GM15510 (cell line): ENCODE measurements around the gene DAPK1.

Source experiments
- POLR2A ChIP-seq: IDR thresholded peaks from 3 replicates; pipeline ENCODE4 v1.6.1; 2011; ENCODE audit warnings: borderline replicate concordance; ENCODE audit not compliant: insufficient read length; ENCODE audit errors: extremely low read depth

DAPK1 gene

GRCh38 chr9:87667164-87667738 lies 169.6 kb downstream of the DAPK1 start:
- no peak for TF ChIP-seq POLR2A

DNA sequence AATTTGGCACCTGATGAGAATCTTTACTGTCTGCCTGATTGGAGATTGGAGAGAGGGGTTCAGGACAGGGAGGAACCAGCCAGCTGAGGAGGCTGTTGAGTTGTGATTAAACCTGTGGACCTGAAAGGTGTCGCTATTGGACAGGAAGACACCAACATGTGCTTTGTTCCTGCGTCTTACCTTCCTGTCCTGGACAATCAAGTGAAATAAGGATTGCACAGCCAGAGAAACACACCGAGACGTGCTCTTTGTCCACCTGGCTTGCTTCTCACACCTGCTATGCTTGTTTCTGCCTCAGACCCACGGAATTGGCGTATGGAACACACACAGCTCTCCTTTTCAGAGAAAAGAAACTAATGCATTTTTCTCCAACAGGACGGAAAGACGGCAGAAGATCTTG lies 170.6 kb downstream of the DAPK1 start:
- TF ChIP-seq POLR2A: no peak

- TF ChIP-seq POLR2A: no peak
These were observed 171.1 kb downstream of the DAPK1 start for GRCh38 chr9:87668722-87669121.

DNA sequence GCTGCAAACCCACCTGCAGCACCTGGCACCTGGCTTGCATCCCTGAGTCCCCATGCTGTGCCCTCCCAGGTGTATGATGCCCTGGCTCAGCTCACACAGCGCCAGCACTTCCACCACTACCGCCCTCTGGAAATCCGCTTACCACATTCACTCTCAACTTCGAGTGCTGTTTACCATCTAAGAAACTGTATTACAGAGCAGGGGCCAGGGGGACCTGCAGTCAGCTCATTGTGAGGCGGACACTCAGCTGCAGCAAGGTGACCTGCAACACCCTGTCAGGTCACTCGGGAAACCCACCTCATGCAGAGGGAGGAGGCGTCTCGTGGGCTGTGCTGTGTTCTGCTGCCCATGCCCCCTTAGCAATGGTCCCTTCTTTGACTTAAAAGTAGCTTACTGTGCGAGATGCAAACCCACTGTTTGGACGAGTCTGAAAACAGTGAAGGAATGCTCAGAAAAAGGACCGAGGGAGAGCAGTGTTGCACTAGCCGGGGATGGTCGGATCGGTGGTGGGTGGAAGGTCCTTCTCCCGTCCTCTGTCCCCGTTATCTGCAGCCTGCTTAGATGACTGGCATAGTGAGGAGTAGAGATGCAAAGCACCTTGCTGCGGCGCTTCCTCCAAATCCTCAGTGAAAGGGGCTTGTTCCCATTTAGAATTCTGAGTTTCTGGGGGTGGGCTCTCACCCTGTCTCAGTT lies 173.1 kb downstream of the DAPK1 start:
- TF ChIP-seq POLR2A: no peak

DNA sequence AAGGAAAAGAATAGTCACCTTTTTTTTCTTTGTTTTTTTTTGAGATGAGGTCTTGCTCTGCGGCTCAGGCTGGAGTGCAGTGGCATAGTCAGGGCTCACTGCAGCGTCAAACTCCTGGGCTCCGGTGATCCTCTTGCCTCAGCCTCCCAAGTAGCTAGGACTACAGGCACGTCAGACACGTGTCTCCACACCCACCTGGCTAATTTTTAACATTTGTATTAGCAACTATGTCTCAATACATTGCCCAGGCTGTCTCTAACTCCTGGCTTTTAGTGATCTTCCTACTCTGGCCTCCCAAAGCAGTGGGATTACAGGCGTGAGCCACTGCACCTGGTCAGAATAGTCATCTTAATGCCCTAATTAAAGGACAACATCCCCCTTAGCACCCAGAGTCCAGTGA lies 173.8 kb downstream of the DAPK1 start:
- no peak for TF ChIP-seq POLR2A

DNA sequence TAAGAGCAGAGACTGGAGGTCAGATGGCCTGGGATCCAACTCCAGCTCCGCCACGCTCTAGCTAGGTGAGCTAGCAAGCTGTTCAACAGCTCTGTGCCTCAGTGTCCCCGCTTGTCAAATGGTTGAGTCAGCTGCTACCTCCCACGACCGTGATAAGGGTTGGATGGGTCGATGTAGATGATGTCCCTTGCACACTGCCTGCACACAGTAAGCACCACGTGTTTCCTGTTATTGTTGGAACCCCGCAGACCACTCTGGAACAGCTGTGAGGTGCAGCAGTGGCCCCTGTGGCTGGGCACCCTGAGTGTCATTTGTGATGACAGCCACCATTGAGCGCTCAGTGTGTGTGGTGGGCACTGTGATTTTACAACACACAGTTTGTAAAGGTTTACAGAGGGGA lies 174.3 kb downstream of the DAPK1 start:
- TF ChIP-seq POLR2A: no peak

DNA sequence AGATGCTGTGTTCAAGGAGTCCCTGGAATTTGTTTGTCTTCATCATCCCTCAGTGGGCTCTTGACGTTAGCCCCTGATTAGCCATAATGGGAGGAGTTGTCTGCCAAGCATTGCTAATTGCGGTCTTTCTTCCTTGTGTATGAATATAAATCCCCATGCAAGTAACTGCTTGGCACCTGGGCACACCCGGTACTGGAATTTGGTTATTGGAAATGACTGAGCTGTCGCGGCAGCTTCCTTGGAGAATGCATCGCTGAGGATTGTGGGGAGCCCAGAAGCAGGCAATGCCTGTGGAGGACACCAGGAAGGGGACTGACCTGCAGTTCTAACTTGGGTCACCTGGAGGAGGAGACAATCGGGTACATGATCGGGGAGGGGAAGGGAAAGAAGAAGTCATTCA lies 174.9 kb downstream of the DAPK1 start:
- TF ChIP-seq POLR2A: no peak

DNA sequence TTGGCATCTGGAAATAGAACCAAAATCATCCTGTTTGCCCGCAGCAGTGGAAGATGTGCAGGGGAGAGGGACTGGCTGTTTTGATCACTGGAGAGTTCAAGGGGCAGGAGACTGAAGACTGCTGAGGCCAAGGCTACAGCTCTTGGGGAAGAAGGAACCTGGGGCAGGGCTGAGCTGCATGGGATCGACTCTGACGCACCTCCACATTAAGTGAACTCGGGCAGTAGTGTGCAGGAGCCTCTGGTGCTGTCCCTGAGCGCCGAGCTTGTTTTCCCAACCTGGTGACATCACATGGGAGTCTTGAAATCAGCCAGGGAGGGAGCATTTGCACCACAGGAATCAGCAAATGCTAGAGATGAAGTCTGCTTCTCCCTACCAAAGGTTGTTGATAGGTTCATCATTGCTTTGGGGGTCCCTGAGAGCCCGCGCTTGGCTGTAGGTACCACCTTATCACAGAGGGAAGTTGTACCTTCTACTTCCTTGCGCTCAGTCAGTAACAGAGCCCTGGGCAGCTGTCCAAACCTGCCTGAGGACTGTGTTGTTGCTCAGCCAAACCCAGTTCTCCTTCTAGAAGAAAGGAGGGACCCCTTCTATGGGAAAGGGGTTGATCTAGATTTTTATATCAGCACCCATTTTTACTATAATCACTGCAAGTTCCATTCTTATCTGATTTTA lies 175.9 kb downstream of the DAPK1 start:
- no peak for TF ChIP-seq POLR2A

DNA sequence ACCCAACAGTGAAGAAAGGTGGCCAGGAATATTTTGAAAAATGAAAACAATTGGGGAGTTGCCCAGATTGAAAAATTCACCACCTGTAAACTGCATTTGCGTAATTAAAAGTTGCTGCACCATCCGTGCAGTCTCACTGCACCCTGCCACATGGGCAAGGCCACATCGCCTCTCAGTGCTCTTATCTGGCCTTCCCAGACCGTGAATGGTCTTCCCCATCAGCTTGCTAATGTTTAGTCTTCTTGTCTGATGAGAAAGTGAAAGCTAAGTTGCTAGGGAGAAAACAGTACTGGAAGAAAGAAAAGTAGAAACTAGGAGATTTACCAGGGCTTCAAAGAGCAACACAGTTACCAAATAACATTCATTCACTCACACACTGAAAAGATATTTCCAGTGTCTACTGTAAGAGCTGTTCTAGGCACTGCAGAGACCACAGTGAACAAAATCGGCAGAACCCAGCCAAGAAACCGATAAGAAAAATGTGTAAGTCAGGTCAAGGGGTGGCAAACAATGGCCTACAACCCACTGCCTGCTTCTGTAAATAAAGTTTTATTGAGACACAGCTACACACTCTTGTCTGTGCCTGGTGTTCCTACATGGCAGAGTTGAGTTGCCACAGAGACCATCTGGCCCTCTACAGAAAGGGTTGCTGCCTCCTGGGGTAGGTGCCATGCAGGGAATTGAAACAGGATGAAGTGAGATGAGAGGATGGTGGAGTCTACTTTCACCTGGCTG lies 177.1 kb downstream of the DAPK1 start:
- TF ChIP-seq POLR2A: no peak

- no peak for TF ChIP-seq POLR2A
These were observed 178.3 kb downstream of the DAPK1 start for GRCh38 chr9:87675906-87676515.

- TF ChIP-seq POLR2A: no peak
These were observed 179.5 kb downstream of the DAPK1 start for GRCh38 chr9:87676976-87677775.

DNA sequence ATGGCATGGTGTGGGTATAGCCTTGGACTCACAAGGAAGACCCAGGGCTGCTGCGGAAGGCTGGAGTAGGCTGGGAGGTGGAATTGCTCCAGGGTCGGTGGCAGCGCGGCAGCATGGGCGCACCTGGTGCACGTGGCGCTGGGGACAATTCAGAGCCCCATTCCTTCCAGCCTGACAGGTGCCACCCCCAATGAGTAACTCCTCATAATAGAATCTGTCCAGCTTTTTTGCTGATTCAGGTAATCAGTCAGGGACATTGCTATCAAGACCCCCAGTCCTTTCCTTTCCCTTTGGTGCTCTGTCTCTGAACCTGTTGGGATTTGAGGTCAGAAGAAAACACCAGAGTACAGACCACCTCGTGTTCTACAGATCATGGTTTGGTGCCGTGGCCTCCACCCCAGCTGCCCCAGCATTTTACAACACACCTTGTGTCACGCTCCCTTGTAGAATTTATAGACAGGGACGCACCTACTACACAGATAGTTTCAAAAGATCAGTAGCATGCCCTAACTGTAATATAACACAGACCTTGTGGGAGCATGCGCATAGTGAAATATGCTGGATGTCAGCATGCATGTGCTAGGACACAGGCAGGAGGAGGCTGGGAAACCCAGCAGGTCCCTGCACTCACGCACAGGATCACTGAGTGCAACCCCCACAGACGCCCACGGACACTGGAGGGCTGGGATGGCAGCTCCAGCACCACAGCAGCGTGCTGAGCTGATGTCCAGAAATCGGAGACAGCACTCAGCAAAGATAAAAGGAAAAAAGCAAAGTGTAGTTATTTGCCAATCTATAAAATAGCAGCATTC lies 180.3 kb downstream of the DAPK1 start:
- TF ChIP-seq POLR2A: no peak

DNA sequence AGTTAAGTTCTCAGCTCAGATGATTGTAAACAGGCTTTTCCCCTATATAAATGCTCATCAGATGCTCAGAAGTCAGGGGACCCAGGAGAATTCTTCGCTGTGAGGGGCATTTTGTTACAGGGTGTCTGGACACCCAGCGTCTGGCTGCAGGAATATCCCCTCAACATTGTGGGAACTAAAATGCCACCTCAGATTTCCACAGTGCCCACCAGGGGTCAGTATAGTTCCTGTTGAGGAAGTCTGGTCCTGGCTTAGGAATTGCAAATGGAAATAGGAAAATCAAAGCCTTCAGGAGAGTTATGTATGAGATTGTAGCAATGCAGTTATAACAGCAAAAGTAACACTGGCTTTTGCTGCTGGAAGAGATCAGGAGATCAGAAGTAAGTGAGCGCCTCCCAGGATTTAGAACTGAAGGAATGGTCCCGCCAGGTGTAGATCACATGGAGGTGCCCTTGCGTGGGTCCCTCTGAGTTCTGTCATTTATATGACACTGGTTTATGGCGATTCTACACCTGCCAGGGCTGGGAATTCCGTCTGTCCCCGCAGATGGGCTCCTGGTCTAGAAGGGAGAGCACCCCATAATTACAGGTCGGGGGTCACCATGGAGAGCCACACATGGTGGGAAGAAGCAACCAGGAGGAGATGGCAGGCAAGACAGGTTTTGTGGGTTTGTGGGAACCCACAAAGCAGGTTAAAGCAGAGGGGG lies 181.1 kb downstream of the DAPK1 start:
- no peak for TF ChIP-seq POLR2A

DNA sequence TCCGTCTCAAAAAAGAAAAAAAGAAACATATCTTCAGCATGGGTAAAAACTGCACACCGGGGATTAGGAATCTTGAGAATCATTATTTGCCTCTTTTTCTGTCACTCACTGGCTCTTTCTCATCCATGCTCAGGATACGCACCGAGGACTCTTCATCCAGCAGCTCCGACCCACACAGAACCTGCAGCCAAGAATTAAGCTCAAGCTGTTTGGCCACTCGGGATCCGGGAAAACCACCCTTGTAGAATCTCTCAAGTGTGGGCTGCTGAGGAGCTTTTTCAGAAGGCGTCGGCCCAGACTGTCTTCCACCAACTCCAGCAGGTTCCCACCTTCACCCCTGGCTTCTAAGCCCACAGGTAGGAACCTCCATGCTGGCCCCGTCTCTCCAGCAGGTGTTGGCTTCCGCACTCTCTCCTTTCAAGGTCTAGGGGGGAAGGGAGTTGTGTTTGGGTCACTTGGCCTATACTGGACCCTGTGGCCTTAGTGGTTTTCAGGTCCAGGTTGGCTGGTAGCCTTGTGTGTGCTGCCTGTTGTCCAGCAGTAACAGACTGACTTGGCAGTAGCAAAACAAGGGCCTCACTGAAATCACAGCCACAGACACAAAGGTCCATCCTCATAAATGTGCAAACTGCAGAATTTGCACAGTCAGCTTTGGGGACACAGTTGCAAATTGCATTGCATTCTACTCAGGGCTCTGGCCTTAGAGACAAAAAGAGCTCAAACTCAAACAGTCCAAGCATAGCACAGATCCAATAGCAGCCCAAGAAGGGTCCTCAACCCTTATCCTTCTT lies 183.8 kb downstream of the DAPK1 start:
- TF ChIP-seq POLR2A: no peak
